ENCODE measurements around the gene FGA. TPM values are rescaled to one million over a fixed set of nuclear protein-coding genes. Genes with fewer than 3 reads are reported as not detected.
A peak's percentile ranks its signal among the peaks of the same experiment; 100 is the strongest.

Gene FGA
- total RNA-seq, 1 experiment from 2014 or later: 3.9 TPM

DNA sequence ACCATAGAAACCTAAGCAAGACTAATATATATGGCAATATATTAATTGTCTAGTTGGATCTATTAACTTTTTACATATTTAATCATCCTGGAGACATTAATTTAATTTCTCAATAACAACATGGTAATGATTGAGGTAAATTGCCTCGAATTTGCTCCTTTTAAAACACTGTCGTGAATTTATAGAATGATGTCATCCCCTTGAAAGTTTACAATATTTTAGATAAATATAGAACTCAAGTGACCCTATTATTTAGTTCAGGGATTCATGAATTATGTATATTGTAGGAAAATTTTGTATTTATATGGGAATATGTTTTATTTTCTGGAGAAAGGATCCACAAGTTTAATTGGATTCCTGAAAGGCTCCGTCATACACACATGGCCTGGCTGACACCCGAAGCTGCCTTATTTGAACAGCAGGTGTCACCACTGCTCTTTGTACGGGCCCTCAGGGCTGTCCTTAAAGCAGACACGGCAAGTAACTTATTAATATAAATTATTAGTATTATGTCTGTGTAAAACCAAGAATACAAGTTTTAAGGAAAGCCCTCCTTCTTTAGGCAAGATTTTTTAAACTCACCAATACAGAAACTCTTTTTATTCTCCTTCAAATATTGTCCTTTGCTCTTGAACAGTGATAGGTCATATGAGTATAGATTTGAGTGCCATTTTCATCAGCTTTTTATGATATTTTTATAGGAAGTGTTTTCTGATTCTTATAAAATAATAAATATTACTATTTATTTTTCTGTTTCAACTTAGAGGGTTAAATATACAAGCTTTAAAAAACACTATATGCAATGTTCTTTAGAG, 38.5 kb downstream of the FGA start (continued):
- TF ChIP-seq, protein P1, sequence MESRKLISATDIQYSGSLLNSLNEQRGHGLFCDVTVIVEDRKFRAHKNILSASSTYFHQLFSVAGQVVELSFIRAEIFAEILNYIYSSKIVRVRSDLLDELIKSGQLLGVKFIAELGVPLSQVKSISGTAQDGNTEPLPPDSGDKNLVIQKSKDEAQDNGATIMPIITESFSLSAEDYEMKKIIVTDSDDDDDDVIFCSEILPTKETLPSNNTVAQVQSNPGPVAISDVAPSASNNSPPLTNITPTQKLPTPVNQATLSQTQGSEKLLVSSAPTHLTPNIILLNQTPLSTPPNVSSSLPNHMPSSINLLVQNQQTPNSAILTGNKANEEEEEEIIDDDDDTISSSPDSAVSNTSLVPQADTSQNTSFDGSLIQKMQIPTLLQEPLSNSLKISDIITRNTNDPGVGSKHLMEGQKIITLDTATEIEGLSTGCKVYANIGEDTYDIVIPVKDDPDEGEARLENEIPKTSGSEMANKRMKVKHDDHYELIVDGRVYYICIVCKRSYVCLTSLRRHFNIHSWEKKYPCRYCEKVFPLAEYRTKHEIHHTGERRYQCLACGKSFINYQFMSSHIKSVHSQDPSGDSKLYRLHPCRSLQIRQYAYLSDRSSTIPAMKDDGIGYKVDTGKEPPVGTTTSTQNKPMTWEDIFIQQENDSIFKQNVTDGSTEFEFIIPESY (IDR thresholded peaks at IDR 0.05; ENCODE audit: extremely low read depth, insufficient replicate concordance, low read length): no peak

DNA sequence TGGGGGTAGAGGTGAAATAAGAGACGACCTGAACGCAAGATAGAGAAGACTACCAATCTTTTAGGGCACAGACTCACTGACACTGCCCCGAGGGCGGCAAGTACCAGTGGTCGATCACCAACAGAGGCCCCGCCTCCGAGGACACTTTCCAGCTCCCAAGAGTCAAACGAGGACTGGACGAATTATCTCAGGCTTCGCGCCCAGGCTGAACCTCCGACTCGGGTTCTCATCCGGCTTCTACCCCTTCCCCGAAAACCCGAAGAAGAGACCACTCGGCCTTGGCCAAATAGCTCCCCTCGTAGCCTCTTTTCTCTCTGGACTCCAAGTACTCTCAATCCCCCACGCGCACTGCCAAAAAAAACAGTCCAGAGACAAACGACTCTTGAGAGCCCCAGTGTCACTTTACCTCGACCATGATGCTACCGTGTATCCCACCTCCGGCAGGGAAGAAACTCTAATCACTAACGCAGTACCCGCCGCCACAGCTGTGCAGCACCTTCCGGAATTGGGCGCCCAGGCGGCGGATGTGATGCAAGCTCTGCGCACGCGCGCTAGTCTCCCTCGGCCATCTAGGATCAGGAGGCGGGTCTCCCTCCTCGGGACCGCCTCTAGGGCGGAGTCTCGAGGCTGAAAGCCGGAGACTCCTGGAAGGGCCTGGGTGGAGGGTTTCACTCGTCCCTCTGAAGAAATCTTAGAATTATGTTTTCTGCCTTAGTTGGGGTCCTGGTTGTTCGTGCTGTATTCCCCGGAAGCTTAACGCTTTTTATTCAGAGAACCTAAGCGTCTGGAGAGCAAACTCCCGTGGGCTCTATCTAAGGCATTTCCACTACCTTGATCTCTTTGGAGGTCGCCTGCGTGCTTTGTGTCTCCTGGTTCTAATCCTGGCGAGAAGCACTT, 40.4 kb downstream of the FGA start, which contains the start of gene PLRG1:
Gene PLRG1, minus strand, starts transcription at position 507 of the 897 bp plus-strand sequence. Its CDS starts 92 bp downstream, at position 415.
- DNase-seq (ENCODE audit: low read depth, low spot score): peak; percentile 88
- peak; percentile 93 for ATAC-seq
- H3K9me2 ChIP-seq (ENCODE audit: insufficient read depth): no peaks in the 10 kb centered on the region
- H4K20me1 ChIP-seq (ENCODE audit: insufficient read depth): no peaks in the 10 kb centered on the region
- TSS peak; percentile 66 for BruUV-seq (replicated peaks)
- H3K27ac ChIP-seq (ENCODE audit: low read depth, low read length): peak within 1 kb of the TSS; percentile 49
- H3K36me3 ChIP-seq (ENCODE audit: control insufficient read depth in 1 of 2, insufficient read depth in 2 of 2, low read length in 2 of 2): peaks cover 17 to 21% of the 10 kb centered on the region in 2 experiments
- intact Hi-C loops (cut with micrococcal nuclease): loop anchor here (2.0 to 10.0 kb wide), 4 partner anchors 229 to 822 kb away; no protein-coding TSS in a partner anchor
- H3K9me3 ChIP-seq (ENCODE audit: control insufficient read depth in 1 of 2, insufficient read depth in 1 of 2, low read depth in 1 of 2, low read length in 2 of 2): no peaks in the 10 kb centered on the region
- no peaks in the 10 kb centered on the region for H3K27me3 ChIP-seq (ENCODE audit: insufficient read depth, low read length)
- H3K4me3 ChIP-seq (replicated peaks in 1 of 2; ENCODE audit: low read depth in 1 of 2, low read length in 2 of 2): peak within 1 kb of the TSS; percentile 95 to 99
- H3K9ac ChIP-seq (ENCODE audit: low read length): peak within 1 kb of the TSS; percentile 79
- peak within 1 kb of the TSS; percentile 63 for H2AFZ ChIP-seq (ENCODE audit: low read depth, low read length, poor library complexity, severe bottlenecking)
- POLR2A ChIA-PET: interaction anchor here (0.6 to 2.0 kb wide), 6 partner anchors 9 to 194 kb away, joined by 3 to 6 read pairs (median 3); partner anchors contain the start of gene LRAT
- CTCF ChIA-PET: interaction anchor here (0.9 to 6.4 kb wide), 6 partner anchors 9 to 765 kb away, joined by 3 to 175 read pairs (median 6); no protein-coding TSS in a partner anchor
- peak within 1 kb of the TSS; percentile 84 for H3K4me2 ChIP-seq (ENCODE audit: low read length)
- peaks cover 45% of the 10 kb centered on the region for H3K79me2 ChIP-seq (ENCODE audit: insufficient read depth, low read length)
- RAD21 ChIA-PET (ENCODE audit: low non-redundant PET in 1 of 2, low total read pairs in 2 of 2, uncharacterized antibody in 2 of 2, unreplicated experiment in 2 of 2): interaction anchor here (0.7 to 1.1 kb wide), 2 partner anchors 69 to 1224 kb away, joined by 3 to 4 read pairs; no protein-coding TSS in a partner anchor
- peaks cover 2 to 12% of the 10 kb centered on the region in 2 experiments; a peak in 3 of 4 replicates for H3K4me1 ChIP-seq (ENCODE audit: control insufficient read depth in 1 of 2, insufficient read depth in 2 of 2, low read length in 2 of 2)
- TF ChIP-seq ELF1 (IDR thresholded peaks at IDR 0.05; ENCODE audit: borderline replicate concordance, low read depth): no peak; the same call in 1 of the 2 replicates
- 0 out of 2 replicates have a peak, but pooled peaks have one; percentile 13 for TF ChIP-seq CBX3 (IDR thresholded peaks at IDR 0.05; ENCODE audit: low read depth)
- peak; percentile 64 for TF ChIP-seq SIN3A (IDR thresholded peaks at IDR 0.05; ENCODE audit: low read depth)
- peak; percentile 81 for TF ChIP-seq POLR2A (IDR thresholded peaks at IDR 0.05; ENCODE audit: borderline replicate concordance, extremely low read depth, insufficient read depth, insufficient read length)
- TF ChIP-seq TCF7L2 (IDR thresholded peaks at IDR 0.05; ENCODE audit: borderline replicate concordance, extremely low read depth, insufficient read depth, insufficient read length): peak; percentile 13
- no peak for TF ChIP-seq ZNF274 (IDR thresholded peaks at IDR 0.05; ENCODE audit: low read depth, low read length)
- TF ChIP-seq, protein P2, sequence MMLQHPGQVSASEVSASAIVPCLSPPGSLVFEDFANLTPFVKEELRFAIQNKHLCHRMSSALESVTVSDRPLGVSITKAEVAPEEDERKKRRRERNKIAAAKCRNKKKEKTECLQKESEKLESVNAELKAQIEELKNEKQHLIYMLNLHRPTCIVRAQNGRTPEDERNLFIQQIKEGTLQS (IDR thresholded peaks at IDR 0.05): no peak; the same call in 1 of the 2 replicates
- TF ChIP-seq, protein P3, sequence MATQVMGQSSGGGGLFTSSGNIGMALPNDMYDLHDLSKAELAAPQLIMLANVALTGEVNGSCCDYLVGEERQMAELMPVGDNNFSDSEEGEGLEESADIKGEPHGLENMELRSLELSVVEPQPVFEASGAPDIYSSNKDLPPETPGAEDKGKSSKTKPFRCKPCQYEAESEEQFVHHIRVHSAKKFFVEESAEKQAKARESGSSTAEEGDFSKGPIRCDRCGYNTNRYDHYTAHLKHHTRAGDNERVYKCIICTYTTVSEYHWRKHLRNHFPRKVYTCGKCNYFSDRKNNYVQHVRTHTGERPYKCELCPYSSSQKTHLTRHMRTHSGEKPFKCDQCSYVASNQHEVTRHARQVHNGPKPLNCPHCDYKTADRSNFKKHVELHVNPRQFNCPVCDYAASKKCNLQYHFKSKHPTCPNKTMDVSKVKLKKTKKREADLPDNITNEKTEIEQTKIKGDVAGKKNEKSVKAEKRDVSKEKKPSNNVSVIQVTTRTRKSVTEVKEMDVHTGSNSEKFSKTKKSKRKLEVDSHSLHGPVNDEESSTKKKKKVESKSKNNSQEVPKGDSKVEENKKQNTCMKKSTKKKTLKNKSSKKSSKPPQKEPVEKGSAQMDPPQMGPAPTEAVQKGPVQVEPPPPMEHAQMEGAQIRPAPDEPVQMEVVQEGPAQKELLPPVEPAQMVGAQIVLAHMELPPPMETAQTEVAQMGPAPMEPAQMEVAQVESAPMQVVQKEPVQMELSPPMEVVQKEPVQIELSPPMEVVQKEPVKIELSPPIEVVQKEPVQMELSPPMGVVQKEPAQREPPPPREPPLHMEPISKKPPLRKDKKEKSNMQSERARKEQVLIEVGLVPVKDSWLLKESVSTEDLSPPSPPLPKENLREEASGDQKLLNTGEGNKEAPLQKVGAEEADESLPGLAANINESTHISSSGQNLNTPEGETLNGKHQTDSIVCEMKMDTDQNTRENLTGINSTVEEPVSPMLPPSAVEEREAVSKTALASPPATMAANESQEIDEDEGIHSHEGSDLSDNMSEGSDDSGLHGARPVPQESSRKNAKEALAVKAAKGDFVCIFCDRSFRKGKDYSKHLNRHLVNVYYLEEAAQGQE (IDR thresholded peaks at IDR 0.05; ENCODE audit: low read depth): no peak
- TF ChIP-seq SRF (IDR thresholded peaks at IDR 0.05; ENCODE audit: low read depth): no peak
- TF ChIP-seq, protein P4, sequence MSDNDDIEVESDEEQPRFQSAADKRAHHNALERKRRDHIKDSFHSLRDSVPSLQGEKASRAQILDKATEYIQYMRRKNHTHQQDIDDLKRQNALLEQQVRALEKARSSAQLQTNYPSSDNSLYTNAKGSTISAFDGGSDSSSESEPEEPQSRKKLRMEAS (IDR thresholded peaks at IDR 0.05): 0 out of 2 replicates have a peak, but pooled peaks have one; percentile 26
- no peak for TF ChIP-seq SP1 (IDR thresholded peaks at IDR 0.05; ENCODE audit: low read depth)
- TF ChIP-seq RAD21 (IDR thresholded peaks at IDR 0.05; ENCODE audit: low read depth): no peak
